GM18505 (cell line): Measurements from ENCODE around the gene ATP1B1.

Experiments
- ATAC-seq: cut with Tn5 transposase; IDR thresholded peaks from one replicate; pipeline ENCODE4 v1.9.1; 2021; ENCODE audit not compliant: unreplicated experiment
- POLR2A ChIP-seq: IDR thresholded peaks from 4 replicates; pipeline ENCODE4 v1.6.1; 2011; ENCODE audit warnings: borderline replicate concordance; ENCODE audit not compliant: insufficient read depth, insufficient read length; ENCODE audit errors: extremely low read depth

The ATP1B1 gene

DNA sequence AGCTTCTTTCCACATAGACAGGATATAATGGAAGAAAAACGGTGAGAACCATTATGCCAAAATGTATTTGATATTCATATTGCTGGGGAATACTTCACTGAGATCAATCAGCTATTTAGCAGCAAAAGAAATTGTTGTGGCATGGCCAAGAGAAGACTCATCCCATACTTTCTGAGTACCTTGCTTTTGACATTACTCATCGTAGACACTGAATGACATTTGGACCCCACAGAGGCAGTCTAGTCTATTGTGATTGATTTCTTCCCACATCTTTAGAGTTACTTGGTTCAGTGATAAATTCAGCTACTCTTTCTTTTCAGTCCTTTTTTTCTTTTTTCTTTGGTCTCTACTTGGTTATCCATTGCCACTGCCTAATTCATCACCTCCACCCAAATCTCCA is 22.1 kb downstream of the ATP1B1 start:
- ATAC-seq, result no peak
- TF ChIP-seq POLR2A, result no peak

DNA sequence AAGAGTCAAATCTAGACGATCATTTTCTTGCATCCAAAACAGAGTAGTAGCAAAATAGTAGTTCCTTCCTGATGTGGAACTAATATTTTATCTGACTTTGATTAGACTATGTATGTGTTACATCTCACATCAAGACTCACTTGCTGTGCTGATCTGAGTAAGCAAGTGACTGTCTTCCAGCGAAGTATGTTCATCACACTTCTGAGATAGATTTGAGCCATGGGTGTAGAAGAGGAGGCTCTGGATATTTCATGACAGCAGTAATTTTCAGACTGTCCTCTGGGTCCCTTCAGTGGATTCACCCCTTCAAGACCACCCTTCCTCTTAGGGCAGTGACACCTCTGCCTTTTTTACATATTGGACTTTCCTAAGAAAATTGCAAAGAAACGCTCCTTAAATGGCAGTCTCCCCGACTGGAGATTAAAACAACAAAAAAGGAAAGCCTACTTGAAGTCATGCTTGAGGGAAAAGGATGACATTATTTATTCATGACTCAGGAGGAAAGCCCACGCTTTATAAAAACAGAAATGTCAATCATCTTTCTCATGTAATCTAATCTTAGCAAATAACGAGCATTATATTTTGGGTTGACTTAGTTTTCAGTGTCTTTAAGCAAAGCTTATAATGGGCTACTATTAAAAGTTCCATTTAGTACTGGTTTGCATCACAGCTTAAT is 22.8 kb downstream of the ATP1B1 start:
- TF ChIP-seq POLR2A, result no peak
- no peak for ATAC-seq

DNA sequence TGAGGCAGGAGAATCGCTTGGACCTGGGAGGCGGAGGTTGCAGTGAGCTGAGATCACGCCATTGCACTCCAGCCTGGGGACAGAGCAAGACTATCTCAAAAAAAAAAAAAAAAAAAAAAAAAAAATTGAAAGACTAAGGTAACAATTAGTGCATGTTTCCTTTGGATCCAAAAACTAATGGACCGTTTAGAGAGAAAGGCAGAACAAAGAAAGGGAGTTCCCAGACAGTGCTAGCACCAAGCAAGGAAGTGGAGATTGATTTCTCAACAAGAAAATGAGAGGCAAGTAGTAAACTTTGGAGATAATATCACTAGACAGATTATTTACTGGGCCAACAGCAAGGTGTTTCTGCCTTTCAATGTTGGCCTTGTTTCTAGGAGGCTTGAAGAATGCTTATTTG is 24.2 kb downstream of the ATP1B1 start:
- no peak for ATAC-seq
- TF ChIP-seq POLR2A, result no peak

DNA sequence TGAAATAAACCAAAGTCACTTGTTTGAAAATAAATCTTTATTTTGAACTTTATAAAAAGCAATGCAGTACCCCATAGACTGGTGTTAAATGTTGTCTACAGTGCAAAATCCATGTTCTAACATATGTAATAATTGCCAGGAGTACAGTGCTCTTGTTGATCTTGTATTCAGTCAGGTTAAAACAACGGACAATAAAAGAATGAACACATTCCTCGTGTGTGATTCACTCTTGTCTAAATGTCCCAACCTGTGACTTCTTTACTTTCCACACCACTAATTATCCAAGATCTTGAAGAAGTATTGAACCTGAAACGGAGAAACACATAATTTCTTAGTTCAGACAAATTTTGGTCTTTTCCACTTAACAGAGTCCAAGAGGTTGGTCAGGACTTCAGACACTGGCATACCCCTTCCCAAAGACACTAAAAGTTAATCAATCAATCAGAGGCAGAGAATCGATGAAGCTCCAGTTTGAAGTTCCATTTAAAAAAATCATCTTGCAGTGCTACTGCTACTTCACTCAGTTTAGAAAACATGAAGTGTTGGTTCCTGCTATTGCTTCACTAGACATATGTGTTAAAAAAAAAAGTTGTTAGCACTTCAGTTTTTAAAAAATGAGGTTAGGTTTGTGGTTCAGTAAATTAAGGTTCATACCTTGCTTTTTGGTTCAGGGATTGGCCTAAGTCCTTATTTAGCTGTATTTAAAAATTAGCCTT is 26.2 kb downstream of the ATP1B1 start:
- no peak for ATAC-seq
- no peak for TF ChIP-seq POLR2A

DNA sequence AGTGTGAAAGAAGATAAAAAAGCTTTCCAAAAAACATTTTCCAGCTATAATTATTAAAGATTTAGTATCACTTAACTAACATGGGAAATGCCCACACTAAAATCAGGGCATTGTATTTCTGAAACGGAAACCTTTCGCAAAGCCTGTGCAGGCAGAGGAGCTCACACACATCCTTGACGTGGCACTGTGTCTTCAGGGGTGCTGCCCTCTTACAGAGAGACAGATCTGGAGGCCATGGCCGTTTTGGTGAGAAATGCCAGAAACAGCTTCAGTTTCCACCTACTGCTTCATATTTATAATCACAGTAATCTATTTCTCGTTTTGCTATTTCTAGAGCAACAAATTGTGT is 26.7 kb downstream of the ATP1B1 start:
- TF ChIP-seq POLR2A, result no peak
- ATAC-seq, result no peak

DNA sequence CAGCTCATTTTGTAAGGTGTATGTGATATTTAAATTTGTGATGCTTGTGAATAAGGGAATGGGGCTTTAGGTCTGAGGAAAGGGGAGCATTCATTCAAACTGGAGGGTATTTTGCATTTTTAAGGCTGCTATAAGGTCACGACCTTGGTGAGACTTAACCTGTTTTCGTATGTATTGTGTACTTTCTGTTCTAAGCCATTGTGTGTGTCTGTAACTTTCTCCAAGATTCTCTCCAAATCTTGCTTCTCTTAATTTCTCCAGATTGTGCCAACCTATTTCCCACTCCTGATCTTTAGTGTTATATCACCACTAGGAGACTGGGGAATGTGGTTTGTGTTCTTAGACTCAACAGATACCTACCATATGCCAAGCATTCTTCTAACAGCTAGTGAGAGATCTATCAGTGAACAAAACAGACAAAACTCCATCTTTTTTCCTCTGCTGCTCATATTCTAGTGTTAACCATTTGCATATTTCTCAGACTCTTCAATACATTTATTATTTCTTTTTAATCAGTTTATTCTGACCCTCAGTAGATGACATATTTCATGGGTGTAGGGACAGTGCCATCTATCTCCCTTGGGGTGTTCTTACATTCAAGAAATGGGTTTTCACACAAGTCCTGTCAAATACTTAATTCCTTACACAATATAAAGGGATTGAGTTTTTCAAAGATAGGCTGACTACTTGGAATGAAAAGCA is 27.5 kb downstream of the ATP1B1 start:
- TF ChIP-seq POLR2A, result no peak
- no peak for ATAC-seq

DNA sequence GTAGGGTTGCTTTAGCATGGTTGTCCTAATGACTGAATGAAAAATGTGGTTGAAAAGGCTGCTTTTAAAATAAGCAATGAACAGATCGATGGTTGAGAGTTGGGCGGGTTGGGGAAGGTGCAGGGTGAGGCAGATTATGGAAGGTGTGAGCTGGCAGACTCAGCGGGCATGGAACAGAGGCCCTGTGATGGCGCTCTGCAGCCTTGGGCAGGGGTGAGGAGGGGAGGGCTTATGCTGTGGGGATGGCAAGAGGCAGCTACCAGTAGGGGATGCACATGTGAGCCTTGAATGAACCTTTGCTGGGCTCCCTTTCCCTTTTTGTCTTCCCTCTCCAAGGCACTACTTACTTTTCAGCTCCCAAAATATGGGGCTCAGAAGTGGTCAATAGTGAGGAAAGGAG is 30.9 kb downstream of the ATP1B1 start:
- no peak for TF ChIP-seq POLR2A
- ATAC-seq, result no peak

DNA sequence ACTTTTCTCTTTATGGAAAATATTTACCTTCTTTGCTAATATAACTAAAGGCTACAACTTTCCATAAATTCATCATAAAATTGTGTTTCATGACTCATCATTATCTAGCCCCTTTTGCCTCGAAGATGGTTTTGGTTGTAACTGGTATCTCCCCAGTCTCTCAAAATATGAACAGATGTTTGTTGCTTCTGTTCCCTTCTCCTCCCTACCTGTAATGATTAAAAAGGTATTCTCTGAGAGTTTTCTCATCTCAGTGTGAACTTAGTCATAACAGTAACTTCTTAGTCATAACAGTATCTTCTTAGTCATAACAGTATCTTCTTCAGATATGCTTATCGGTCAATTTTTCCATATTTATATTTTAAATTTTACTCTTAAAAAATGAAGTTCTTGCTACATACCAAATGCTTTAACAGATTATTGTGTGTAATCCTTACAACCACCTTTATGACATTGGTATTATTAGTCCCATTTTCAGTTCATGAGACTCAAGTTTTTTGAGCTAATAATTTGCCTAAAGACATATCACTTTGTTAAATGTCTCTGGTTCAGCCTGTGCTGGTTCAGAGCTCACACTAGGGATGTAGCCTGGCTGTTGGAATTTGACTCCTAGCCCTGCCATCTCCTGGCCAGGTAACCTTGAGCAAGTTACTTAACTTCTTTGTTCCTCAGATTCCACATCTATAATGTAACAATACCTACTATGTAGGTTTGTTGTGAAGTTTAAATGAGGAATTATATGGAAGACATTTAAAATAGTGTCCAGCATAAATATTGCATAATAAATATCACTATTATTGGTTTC is 32.6 kb downstream of the ATP1B1 start:
- TF ChIP-seq POLR2A, result no peak
- ATAC-seq, result peak; percentile 95

DNA sequence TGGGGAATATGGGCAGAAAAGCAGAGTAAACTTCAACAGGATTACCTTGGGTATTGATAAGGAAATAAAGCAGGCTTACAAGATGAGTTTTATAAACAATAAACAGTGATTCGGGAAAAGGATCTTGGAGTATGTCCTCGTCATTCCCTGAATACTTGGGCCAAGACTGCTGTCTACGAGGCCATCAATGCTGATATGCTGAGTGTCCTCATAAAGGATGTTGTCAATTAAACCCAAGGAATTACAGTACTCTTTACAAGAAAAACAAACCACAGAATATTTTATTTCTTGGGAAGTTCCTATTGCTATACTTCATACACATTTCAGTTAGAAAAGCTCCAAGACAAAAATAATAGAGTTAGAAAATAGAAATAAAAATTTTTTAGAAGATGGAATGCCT is 34.9 kb downstream of the ATP1B1 start:
- no peak for TF ChIP-seq POLR2A
- ATAC-seq, result no peak

DNA sequence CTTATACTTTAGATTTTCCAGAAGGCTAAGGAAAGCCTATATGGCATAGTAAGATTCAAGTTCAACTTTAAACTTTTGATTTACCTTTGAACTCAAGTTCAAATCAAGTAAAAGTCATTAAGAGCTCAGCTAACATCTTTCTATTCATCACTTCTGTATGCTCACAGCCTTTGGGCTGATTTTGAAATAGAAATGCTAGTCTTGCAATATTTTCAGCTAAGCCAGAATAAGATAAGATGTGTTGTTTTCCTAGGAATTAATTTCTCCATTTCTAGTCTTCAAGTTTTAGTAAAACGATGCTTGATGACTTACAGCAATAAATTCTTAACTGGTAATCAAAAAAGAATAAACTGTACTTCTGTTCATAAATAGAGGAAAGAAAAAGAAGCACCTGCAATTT is 35.6 kb downstream of the ATP1B1 start:
- no peak for TF ChIP-seq POLR2A
- no peak for ATAC-seq

DNA sequence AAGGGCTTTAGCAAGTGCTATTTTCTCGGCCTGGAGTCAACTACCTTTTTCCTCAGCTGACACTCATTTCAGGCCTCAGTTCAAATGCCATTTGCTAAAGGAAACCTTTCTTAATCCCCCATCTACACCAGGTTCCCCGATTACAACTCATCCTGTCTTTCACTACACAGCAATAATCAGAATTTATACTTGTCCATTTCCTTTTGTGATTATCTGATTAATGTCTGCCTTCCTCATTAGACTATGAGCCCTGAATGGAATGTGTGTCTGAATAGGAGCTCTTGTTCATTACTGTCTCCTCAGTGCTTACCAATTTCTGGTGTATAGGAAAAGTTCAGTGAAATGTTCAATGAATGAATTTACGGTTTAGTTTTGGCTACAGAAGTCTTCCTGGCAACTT is 36.9 kb downstream of the ATP1B1 start:
- no peak for ATAC-seq
- no peak for TF ChIP-seq POLR2A

DNA sequence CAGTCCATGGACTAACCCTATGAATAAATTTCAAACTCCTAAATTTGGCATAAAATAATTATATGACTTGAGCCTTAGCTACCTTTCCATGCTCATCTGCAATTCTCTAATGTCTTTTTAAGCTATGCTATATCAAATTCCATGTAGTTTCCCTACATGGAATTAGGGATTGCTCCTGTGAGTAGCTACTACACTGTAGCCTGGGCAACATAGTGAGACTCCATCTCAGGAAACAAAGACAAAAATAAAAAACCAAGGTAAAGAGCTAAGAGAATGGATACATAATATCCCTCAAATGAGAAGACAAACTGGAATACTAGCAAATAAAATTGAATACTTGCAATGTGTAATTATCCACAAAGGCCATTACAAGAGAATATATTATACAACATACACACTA is 37.5 kb downstream of the ATP1B1 start:
- ATAC-seq, result no peak

DNA sequence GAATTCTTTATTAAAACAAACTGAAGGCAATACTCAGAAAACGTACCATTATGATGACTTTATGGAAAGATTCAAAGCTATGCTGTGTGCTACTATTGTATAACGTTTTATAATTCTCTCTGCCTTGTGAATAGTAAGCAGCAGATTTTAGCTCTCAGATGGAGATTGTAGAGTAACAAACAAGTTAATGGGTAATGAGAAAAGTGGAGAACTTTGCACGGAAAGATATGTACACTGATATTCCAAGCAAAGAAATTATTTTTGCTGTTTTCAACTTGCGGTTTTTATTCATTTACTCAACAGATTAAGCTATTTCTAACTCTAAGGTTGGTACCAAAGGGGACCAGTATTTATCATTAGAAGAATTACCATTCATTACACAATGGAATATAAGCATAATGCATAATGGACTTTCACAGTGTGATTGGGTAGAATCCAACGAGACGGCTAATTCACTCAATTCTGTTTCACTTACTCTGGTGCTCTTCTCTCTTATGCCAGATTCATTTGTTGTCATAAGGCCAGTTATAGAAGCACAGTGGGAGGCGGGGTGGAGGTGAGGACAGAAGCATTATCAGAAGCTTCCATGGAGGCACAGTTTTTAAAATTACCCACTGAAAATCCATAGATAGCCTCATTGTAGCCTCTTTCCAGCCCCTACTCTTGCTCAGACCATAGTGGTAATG is 38.6 kb downstream of the ATP1B1 start:
- TF ChIP-seq POLR2A, result no peak
- ATAC-seq, result no peak

More for the DNA sequence above, 37.5 kb downstream of the ATP1B1 start:
- no peak for TF ChIP-seq POLR2A
